Activated naive CD4-positive, alpha-beta T cell treated with anti-CD3 and anti-CD28 coated beads, Interleukin-2, amount 10 ng/mL, durations not matched to agents 7 days and 5 days (primary cell): ENCODE data around the gene CNTN5.

Source experiments
- CTCF ChIA-PET: fragments of 350-600 bp; sonication (Branson Sonifier 250); formaldehyde crosslinking; loops from one replicate; lab custom pipeline; 2021; ENCODE audit warnings: antibody characterized with exemption; lab: Charles Lee
- DNase-seq: peaks from one replicate; pipeline ENCODE4 v3.0.0-alpha.2; 2020
- H3K27ac Mint-ChIP-seq: one replicate; pipeline ENCODE4 v1.8.0; 2021; ENCODE audit warnings: mild to moderate bottlenecking, moderate library complexity, mixed read lengths
- H3K27me3 Mint-ChIP-seq: one replicate; pipeline ENCODE4 v1.8.0; 2021; ENCODE audit warnings: mild to moderate bottlenecking, mixed read lengths
- H3K36me3 Mint-ChIP-seq: one replicate; pipeline ENCODE4 v1.8.0; 2021; ENCODE audit warnings: mixed read lengths
- H3K4me1 Mint-ChIP-seq: one replicate; pipeline ENCODE4 v1.8.0; 2021; ENCODE audit warnings: mixed read lengths
- H3K4me3 Mint-ChIP-seq: one replicate; pipeline ENCODE4 v1.8.0; 2021; ENCODE audit warnings: mild to moderate bottlenecking, moderate library complexity, mixed read lengths
- H3K9me3 Mint-ChIP-seq: one replicate; pipeline ENCODE4 v1.8.0; 2021; ENCODE audit warnings: mixed read lengths

CNTN5 gene

GRCh38 chr11:99422581-99423427 is 402.1 kb downstream of the CNTN5 start:
- no peaks in the 10 kb centered on the region for H3K4me1 Mint-ChIP-seq
- peaks cover 10% of the 10 kb centered on the region for H3K9me3 Mint-ChIP-seq
- CTCF ChIA-PET = no interaction called here
- no peak overlapping the region for H3K4me3 Mint-ChIP-seq
- no peaks in the 10 kb centered on the region for H3K36me3 Mint-ChIP-seq
- no peak for DNase-seq
- no peaks in the 10 kb centered on the region for H3K27me3 Mint-ChIP-seq
- no peak overlapping the region for H3K27ac Mint-ChIP-seq

GRCh38 chr11:99423428-99423983 is 402.8 kb downstream of the CNTN5 start:
- Mint-ChIP-seq H3K4me3 (no peak overlapping the region), H3K9me3 (peaks cover 10% of the 10 kb centered on the region), H3K4me1 (no peaks in the 10 kb centered on the region), H3K27ac (no peak overlapping the region), H3K36me3 (no peaks in the 10 kb centered on the region), H3K27me3 (no peaks in the 10 kb centered on the region)
- CTCF ChIA-PET = no interaction called here
- no peak for DNase-seq

GRCh38 chr11:99424313-99425084 is 403.8 kb downstream of the CNTN5 start:
- Mint-ChIP-seq H3K9me3 (peaks cover 12% of the 10 kb centered on the region), H3K27me3 (no peaks in the 10 kb centered on the region), H3K36me3 (no peaks in the 10 kb centered on the region), H3K27ac (no peak overlapping the region), H3K4me3 (no peak overlapping the region), H3K4me1 (no peaks in the 10 kb centered on the region)
- DNase-seq = no peak
- CTCF ChIA-PET = no interaction called here

GRCh38 chr11:99425596-99425995 is 404.8 kb downstream of the CNTN5 start:
- H3K27me3 Mint-ChIP-seq = no peaks in the 10 kb centered on the region
- no peak overlapping the region for H3K27ac Mint-ChIP-seq
- no peaks in the 10 kb centered on the region for H3K4me1 Mint-ChIP-seq
- CTCF ChIA-PET = no interaction called here
- no peak for DNase-seq
- peaks cover 12% of the 10 kb centered on the region for H3K9me3 Mint-ChIP-seq
- no peaks in the 10 kb centered on the region for H3K36me3 Mint-ChIP-seq
- no peak overlapping the region for H3K4me3 Mint-ChIP-seq

GRCh38 chr11:99432677-99433076 is 411.9 kb downstream of the CNTN5 start:
- Mint-ChIP-seq H3K27ac (no peak overlapping the region), H3K9me3 (peaks cover 11% of the 10 kb centered on the region), H3K4me3 (no peak overlapping the region), H3K27me3 (no peaks in the 10 kb centered on the region), H3K4me1 (no peaks in the 10 kb centered on the region), H3K36me3 (no peaks in the 10 kb centered on the region)
- CTCF ChIA-PET = no interaction called here
- DNase-seq = no peak

GRCh38 chr11:99443276-99443675 is 422.5 kb downstream of the CNTN5 start:
- no peaks in the 10 kb centered on the region for H3K36me3 Mint-ChIP-seq
- H3K9me3 Mint-ChIP-seq = peaks cover 11% of the 10 kb centered on the region
- CTCF ChIA-PET = no interaction called here
- no peak for DNase-seq
- no peaks in the 10 kb centered on the region for H3K27me3 Mint-ChIP-seq
- H3K27ac Mint-ChIP-seq = no peak overlapping the region
- no peaks in the 10 kb centered on the region for H3K4me1 Mint-ChIP-seq
- no peak overlapping the region for H3K4me3 Mint-ChIP-seq

- CTCF ChIA-PET = no interaction called here
- no peak overlapping the region for H3K4me3 Mint-ChIP-seq
- peaks cover 9% of the 10 kb centered on the region for H3K9me3 Mint-ChIP-seq
- no peaks in the 10 kb centered on the region for H3K27me3 Mint-ChIP-seq
- no peaks in the 10 kb centered on the region for H3K36me3 Mint-ChIP-seq
- no peaks in the 10 kb centered on the region for H3K4me1 Mint-ChIP-seq
- no peak overlapping the region for H3K27ac Mint-ChIP-seq
- DNase-seq = no peak
Measured at GRCh38 chr11:99446400-99446799, 425.7 kb downstream of the CNTN5 start.

GRCh38 chr11:99449345-99449744 is 428.6 kb downstream of the CNTN5 start:
- CTCF ChIA-PET = interaction anchor here (0.7 kb wide), 1 partner anchor 229 kb away, joined by 3 read pairs; no protein-coding TSS in a partner anchor
- peaks cover 6% of the 10 kb centered on the region for H3K9me3 Mint-ChIP-seq

DNA sequence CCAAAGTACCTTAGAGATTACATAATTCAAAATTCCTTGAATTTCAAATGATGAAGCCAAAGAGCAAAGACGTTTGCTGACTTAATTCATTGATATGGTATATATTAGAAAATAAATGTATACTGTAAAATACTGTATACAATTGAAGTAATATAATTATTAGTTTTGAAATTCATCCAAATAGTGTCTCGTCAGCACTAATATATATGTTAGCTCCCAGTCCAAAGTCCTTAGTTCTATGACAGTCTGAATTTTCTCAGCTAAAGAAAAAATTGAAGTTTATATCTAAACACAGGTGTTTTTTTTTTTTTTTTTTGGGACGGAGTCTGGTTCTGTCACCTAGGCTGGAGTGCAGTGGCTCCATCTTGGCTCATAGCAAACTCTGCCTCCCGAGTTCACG is 431.3 kb downstream of the CNTN5 start:
- H3K4me1 Mint-ChIP-seq = no peaks in the 10 kb centered on the region
- no peaks in the 10 kb centered on the region for H3K36me3 Mint-ChIP-seq
- H3K4me3 Mint-ChIP-seq = no peak overlapping the region
- no peak overlapping the region for H3K27ac Mint-ChIP-seq
- H3K27me3 Mint-ChIP-seq = no peaks in the 10 kb centered on the region
- peaks cover 5% of the 10 kb centered on the region for H3K9me3 Mint-ChIP-seq
- DNase-seq = no peak
- CTCF ChIA-PET = no interaction called here

More at GRCh38 chr11:99449345-99449744, 428.6 kb downstream of the CNTN5 start:
- Mint-ChIP-seq H3K36me3 (no peaks in the 10 kb centered on the region), H3K27ac (no peak overlapping the region), H3K4me3 (no peak overlapping the region), H3K27me3 (no peaks in the 10 kb centered on the region), H3K4me1 (no peaks in the 10 kb centered on the region)
- DNase-seq = no peak

DNA sequence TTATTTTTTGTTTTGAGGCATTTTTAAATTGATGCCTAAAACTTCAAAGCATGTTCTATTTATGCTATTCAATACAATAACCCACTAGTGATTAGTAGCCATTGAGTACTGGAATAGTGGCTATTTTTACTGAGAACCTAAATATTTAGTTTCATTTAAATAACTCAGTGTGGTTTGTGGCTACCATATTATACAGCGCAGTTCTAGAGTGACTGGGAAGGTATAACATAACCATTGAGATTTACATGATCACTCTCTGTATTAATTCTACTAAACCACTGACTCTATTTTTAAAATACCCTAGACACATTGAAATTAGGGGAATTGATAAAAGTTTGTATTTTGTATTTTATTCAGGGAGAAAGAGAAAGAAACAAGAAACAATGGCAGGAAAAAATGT is 441.2 kb downstream of the CNTN5 start:
- CTCF ChIA-PET = no interaction called here
- H3K27ac Mint-ChIP-seq = no peak overlapping the region
- peaks cover 5% of the 10 kb centered on the region for H3K9me3 Mint-ChIP-seq
- no peaks in the 10 kb centered on the region for H3K27me3 Mint-ChIP-seq
- H3K36me3 Mint-ChIP-seq = no peaks in the 10 kb centered on the region
- no peak for DNase-seq
- no peaks in the 10 kb centered on the region for H3K4me1 Mint-ChIP-seq
- H3K4me3 Mint-ChIP-seq = no peak overlapping the region

DNA sequence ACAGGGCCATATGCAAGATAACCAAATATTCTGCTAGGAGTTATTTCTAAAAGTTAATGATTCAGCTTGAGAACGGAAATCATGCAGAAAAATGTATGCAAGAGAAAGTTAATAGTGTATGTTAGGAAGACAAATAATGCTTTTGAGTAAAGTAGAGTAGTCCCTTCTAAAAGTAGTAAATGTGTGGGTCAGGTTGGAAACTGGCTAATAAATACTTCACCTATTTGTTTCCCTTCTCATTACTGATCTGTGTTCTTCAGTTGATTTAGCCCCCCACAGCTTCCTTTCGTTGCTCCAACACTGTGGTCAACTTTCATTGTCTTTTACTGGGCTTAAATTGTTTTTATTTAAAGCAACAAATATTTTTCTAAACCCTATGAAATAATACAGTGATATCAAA is 444.2 kb downstream of the CNTN5 start:
- Mint-ChIP-seq H3K27ac (no peak overlapping the region), H3K36me3 (no peaks in the 10 kb centered on the region), H3K9me3 (peaks cover 1% of the 10 kb centered on the region), H3K27me3 (no peaks in the 10 kb centered on the region), H3K4me1 (no peaks in the 10 kb centered on the region), H3K4me3 (no peak overlapping the region)
- no peak for DNase-seq
- CTCF ChIA-PET = no interaction called here

GRCh38 chr11:99489581-99489980 is 468.8 kb downstream of the CNTN5 start:
- Mint-ChIP-seq H3K4me3 (no peak overlapping the region), H3K27ac (no peak overlapping the region), H3K4me1 (no peaks in the 10 kb centered on the region), H3K27me3 (no peaks in the 10 kb centered on the region), H3K9me3 (peaks cover 8% of the 10 kb centered on the region), H3K36me3 (no peaks in the 10 kb centered on the region)
- CTCF ChIA-PET = no interaction called here
- DNase-seq = no peak

GRCh38 chr11:99494065-99494464 is 473.3 kb downstream of the CNTN5 start:
- no peak overlapping the region for H3K4me3 Mint-ChIP-seq
- H3K27ac Mint-ChIP-seq = no peak overlapping the region
- DNase-seq = no peak
- CTCF ChIA-PET = no interaction called here
- no peaks in the 10 kb centered on the region for H3K36me3 Mint-ChIP-seq
- no peaks in the 10 kb centered on the region for H3K27me3 Mint-ChIP-seq
- peaks cover 17% of the 10 kb centered on the region for H3K9me3 Mint-ChIP-seq
- H3K4me1 Mint-ChIP-seq = no peaks in the 10 kb centered on the region

DNA sequence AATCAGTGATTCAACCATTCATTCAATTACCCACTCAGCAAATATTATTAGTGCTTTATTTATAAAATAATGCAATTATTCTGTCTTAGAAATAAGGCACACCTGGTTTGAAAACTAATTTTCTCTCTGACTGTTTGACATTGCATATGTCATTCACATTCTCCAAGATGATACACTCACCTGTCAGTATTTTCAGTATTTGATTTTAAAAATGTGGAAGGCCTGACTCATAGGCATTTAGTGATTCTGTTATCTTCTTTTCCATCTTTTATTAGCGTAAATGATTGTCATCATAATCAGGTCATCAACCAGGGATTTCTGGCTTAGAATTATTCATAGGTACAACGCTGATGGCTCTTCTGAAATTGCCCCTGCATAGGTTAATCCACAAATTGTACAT is 480.9 kb downstream of the CNTN5 start:
- CTCF ChIA-PET = no interaction called here
- Mint-ChIP-seq H3K27ac (no peak overlapping the region), H3K4me1 (no peaks in the 10 kb centered on the region), H3K36me3 (no peaks in the 10 kb centered on the region), H3K4me3 (no peak overlapping the region), H3K9me3 (peaks cover 12% of the 10 kb centered on the region), H3K27me3 (no peaks in the 10 kb centered on the region)
- DNase-seq = no peak
